ENCODE measurements around the gene PAX9.
"Not testable (repeated sequence)": the region's sequence is repeated elsewhere in the genome, so short reads cannot be mapped to it uniquely, and the experiment has no call there.

The PAX9 gene

GRCh38 chr14:36674659-36675058 lies 13.0 kb downstream of the PAX9 start:
- DNase-seq (ENCODE audit: low spot score), result no peak

GRCh38 chr14:36675581-36675980 lies 13.9 kb downstream of the PAX9 start:
- DNase-seq (ENCODE audit: low spot score), result no peak

DNA sequence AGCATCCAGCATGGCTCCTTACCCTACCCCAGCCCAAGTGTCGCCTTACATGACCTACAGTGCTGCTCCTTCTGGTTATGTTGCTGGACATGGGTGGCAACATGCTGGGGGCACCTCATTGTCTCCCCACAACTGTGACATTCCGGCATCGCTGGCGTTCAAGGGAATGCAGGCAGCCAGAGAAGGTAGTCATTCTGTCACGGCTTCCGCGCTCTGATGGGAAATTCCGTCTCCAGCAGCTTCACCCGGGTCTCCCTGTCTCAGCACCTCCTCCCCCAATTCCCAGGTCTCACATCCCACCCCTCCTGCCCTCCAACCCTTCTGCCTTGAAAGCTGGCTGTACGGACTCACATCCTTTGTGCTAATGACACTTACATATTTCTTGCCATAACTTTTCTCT lies 14.6 kb downstream of the PAX9 start:
- DNase-seq (ENCODE audit: low spot score), result no peak

DNA sequence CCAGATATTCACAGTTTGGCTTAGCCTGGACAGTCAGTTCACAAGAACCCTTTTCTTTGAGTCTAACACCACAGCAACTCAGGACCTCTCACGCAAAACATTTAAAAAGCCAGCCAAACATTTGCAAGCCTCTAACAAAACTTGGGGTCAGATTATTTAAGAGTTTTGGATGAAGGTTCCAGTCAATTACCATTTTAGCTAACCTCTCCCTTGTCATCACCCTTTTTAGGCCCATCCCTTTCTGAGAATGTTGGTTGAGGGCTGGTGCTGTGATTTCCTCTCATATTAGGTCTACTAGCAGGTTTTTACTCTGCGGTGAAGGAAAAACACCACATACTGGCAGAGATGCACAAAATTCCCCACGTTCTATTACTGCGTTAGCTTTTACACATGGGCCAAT lies 20.7 kb downstream of the PAX9 start:
- DNase-seq (ENCODE audit: low spot score), result no peak

- no peak for DNase-seq (ENCODE audit: low spot score)
Measured at GRCh38 chr14:36683083-36683724, 21.5 kb downstream of the PAX9 start.

- no peak for DNase-seq (ENCODE audit: low spot score)
Measured at GRCh38 chr14:36684946-36685345, 23.3 kb downstream of the PAX9 start.

- no peak for DNase-seq (ENCODE audit: low spot score)
Measured at GRCh38 chr14:36690311-36691040, 28.8 kb downstream of the PAX9 start.

DNA sequence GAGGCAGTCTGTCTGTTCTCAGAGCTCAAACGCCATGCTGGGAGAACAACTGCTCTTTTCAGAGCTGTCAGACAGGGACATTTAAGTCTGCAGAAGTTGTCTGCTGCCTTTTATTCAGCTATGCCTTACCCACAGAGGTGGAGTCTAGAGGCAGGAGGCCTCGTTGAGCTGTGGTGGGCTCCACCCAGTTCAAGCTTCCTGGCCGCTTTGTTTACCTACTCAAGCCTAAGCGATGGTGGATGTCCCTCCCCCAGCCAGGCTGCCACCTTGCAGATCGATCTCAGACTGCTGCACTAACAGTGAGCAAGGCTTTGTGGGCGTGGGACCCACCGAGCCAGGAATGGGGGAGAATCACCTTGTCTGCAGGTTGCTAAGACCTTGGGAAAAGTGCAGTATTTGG lies 37.8 kb downstream of the PAX9 start:
- DNase-seq (ENCODE audit: low spot score), result not testable (repeated sequence)

DNA sequence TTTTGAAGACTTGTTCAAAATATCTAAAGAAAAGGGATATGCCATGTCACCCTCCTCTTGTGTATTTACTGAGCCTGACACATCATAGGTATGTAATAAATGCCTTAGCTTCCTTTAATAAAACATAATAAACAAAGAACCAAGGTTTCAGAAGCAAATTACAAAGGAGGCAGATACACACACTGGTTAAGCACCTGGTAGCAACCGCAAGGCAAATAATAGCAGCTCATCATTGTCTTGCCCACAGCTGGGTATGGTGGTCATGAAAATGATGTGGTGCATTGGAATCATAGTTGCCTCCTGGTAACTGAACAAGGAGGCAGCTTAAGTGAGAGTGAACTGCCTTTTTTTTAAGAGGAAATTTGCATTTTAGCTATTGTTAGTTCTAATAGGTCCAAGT lies 39.0 kb downstream of the PAX9 start:
- no peak for DNase-seq (ENCODE audit: low spot score)

- no peak for DNase-seq (ENCODE audit: low spot score)
Measured at GRCh38 chr14:36701132-36701531, 39.5 kb downstream of the PAX9 start.

DNA sequence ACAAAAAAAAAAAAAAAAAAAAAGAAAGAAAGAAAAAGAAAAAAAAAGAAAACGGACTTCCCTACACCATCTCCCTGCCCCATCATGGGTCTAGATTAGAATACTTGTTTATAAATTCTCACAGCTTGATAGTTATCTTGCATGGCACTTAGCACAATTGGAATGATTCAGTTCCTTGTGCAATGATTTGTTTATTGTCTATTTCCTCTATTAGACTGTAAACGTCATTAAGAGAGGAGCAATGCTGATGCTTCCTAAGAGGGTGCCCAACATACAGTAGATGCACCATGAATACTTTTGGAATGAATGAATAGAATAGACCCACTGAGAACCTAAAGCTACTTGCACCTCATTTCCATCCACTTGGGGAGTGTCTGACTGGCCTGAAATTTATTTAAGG lies 40.8 kb downstream of the PAX9 start:
- no peak for DNase-seq (ENCODE audit: low spot score)

DNA sequence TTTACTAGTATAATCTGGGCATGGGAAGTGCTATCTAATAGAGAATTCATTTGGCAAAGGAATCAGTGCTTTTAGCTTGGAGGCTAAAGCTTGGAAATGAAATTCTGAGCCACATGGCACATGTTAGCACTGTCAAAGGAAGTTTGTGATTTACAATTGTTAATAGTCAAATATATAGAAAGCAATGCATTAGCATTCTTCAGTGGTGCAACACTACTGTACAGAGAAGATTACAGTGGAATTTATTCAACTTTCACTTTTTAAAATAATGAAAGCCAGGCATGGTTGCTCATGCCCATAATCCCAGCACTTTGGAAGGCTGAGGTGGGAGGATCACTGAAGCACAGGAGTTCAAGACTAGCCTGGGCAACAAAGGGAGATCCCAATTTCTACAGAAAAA lies 45.9 kb downstream of the PAX9 start:
- no peak for DNase-seq (ENCODE audit: low spot score)

DNA sequence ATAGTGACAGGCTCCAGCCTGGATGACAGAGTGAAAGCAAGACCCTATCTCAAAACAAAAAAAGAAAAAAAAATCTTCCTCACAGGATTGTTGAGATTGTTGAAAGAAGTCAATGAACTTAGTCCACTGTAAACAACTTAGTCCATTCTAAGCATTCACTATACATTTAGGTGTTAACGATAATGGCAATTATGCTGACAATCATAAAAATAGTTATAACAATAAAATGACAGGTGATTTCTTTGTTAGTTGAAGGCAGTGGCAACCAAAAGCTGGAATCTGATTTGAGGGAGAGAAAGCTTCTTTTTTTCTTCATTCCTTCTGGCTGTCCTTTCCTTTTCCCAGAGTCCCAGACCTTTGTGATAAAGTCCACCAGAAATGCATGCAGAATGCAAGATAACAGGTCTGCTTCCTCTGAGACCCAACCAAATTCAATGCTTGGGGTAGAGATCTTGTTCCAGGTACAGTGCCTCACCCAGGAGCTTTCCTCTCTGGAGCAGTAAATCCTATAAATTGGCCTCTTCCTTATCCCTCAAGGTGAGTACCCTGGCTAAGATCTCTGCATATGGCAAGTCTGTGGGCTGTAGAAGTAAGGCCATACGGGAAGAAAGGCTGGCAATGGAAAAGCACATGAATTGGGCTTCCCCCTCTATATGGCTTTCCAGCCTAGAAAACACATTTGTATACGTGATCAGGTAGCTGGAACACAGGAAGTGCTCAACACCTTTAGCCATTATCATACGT lies 52.5 kb downstream of the PAX9 start:
- no peak for DNase-seq (ENCODE audit: low spot score)

DNA sequence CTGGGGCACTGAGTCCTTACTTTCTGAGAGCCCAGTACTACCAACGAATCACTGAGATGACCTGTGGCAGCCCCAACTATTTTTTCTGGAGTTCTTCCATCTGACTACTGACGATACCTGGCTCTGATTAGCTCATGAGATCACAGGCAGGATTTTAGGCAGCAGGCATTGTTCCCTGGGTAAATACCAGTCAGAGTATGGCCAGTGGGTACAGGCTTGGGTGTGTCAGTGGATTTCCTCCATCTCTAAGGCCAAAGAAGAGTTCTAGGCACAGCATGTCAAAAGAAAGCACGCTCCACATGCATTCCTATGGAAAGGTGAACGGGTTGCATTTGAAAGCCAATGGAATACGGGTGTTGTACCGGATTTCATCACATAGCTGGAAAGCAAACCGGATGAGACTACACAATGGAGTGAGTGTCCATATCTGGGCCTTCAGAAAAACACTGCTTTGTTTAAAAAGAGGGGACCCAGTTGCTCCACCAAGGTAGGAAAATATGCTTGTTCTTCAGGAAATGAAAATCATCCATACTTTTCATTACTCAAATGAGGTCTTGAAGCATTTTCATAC lies 55.0 kb downstream of the PAX9 start:
- no peak for DNase-seq (ENCODE audit: low spot score)

- no peak for DNase-seq (ENCODE audit: low spot score)
Measured at GRCh38 chr14:36717363-36717762, 55.7 kb downstream of the PAX9 start.

DNA sequence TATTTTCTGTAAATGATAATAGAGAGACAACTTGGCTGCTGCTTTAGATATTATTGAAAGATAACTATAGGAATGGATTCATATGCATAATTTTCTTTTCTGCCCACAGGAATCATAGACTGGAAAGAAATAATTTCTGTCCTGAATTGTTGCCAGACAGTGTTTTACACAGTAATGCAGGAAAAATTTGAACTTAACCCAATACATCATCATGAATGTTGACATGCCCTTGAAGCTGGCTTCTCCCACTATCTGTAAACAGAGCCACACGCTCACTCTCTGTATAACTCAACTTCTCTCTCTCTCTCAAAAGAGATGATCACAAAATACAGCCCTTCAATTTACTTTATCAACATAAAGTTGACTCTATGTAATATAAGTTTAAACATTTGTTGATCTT lies 56.6 kb downstream of the PAX9 start:
- DNase-seq (ENCODE audit: low spot score), result no peak

DNA sequence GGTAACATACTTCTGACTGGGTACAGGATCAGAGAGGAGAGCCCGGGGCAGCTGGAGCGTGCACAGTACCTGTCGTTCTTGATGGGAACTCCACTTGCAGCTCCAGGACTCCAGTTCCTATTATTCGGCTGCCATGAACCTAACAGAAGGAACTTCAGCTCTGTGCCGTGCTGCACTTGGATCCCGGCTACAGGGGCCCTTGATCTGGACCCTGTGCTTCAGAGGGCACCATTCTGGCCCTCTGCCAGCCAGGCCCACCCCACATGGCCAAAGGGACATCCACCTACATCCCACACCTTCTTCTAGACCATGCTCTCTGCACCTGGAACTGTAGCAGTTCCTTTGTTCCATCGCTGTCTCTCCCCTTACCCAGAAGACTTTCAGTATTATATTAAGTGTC lies 58.2 kb downstream of the PAX9 start:
- no peak for DNase-seq (ENCODE audit: low spot score)

DNA sequence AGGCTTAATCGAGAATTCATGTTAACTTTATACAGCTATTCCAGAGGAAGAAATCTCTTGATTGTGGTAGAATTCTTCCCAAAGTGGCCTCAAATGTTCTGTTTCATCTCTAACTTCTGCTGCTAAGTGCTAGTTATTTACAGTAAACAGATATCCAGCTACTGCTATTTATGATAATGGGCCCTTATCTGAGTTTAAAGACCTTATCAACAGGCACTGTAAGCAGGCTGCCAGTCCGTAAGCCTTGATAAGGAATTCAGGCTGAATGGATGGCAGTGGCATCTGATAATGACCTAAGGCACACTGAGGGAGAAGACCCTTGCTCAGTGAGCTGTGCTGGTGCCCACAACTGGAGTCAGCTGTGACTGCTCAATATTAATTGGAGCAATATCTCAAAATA lies 59.0 kb downstream of the PAX9 start:
- DNase-seq (ENCODE audit: low spot score), result no peak

DNA sequence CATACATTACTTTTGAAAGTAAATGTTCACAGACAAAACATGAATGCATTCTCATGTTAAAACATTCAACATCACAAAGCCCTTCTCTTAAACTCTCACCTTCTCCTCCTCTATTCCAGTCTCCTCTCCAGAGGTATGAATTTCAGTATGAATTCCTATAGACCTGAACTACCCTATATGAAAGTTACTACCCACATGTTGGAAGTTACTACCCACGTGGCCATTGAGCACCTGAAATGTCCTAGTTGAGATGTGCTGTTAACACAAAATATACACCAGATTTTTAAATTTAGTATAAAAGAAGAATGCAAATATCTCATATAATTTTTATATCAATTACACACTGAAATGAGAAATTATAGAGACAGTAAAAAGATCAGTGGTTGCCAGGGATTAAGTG lies 60.2 kb downstream of the PAX9 start:
- DNase-seq (ENCODE audit: low spot score), result no peak

- DNase-seq (ENCODE audit: low spot score), result no peak
Measured at GRCh38 chr14:36723530-36723929, 61.9 kb downstream of the PAX9 start.

DNA sequence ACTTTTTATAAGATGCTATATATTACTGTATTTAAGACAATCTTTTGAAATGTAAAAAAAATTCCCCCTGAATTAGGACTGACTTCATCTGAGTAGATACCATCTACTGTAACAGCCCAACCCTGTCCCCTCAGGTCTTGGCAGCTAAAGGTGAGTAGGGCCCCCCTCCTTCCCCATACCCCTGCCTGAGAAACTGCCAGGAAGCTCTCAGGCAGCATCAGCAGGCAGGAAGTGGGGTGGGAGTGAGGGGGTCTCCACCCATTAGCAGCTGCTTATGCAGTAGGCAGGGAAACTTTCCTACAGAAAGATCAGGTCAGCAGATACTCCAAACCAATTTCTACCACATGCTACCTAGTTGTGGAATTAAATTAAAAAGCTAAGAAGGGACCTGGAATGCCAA lies 62.5 kb downstream of the PAX9 start:
- DNase-seq (ENCODE audit: low spot score), result no peak

DNA sequence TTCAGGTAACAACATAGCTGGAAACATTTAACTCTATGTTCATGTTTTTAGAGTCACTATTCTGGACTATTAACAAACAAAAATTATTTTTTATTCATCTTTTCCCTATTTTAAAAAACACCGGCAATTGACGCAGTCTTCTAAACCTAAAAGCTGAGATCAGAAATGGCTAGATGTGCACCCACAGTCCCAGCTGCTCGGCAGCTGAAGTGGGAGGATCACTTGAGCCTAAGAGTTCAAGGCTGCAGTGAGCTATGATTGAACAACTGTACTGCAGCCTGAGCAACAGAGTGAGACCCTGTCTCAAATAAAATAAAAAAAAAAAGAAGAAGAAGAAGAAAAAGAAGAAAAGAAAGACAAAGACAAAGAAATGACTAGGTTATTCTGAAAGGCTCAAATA lies 64.5 kb downstream of the PAX9 start:
- DNase-seq (ENCODE audit: low spot score), result no peak
